Measurements from ENCODE around the gene STK24.
A peak's percentile ranks its signal among the peaks of the same experiment; 100 is the strongest.

STK24 gene

GRCh38 chr13:98581971-98582702 is 5.2 kb upstream of the STK24 start:
- DNase-seq = peak; percentile 65 to 88 (median 79)

- DNase-seq = peak; percentile 46 to 77 (median 72)
These were observed 4.5 kb upstream of the STK24 start for GRCh38 chr13:98581381-98581780.

DNA sequence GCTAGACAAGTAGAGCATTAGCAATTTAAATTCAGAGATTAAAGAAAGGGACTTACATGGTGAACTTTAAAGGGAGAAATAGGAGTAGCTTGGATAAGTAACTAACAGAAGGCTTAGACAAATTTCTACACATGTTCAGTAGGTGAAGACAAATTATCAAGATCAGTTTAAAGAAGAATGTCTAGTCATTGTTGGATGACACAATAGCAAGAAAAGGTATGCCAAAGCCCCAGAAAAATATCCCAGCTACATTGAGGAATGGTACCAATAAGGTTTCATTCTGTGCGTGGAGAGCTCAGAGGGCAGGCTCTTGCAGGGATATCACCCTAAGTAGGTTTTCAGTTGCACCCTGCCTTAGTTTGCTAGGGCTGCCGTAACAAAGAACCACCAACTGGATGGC is 3.5 kb upstream of the STK24 start:
- no peak for DNase-seq

DNA sequence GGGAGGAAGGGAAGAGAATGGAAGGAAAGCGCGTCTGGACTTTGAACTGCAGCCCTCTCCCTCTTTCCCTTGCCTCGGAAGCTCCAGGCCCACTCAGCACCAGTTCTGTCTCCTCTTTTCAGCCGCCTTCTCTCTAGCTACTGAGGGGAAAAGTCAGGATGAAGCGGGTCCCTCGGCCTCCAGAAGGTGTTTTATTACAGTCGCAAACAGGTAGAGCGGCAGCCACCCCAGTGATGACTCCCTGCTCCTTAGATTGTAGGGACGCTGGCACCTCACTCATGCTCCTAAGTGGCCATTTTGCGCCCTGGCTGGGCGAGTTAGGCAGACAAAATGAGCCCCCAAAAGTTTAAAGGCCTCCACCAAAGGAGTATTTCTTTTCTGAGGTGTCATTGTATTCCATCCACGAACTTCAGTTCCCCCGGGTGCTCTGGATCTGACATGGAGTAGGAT is 954 bp upstream of the STK24 start:
- DNase-seq = no peak

DNA sequence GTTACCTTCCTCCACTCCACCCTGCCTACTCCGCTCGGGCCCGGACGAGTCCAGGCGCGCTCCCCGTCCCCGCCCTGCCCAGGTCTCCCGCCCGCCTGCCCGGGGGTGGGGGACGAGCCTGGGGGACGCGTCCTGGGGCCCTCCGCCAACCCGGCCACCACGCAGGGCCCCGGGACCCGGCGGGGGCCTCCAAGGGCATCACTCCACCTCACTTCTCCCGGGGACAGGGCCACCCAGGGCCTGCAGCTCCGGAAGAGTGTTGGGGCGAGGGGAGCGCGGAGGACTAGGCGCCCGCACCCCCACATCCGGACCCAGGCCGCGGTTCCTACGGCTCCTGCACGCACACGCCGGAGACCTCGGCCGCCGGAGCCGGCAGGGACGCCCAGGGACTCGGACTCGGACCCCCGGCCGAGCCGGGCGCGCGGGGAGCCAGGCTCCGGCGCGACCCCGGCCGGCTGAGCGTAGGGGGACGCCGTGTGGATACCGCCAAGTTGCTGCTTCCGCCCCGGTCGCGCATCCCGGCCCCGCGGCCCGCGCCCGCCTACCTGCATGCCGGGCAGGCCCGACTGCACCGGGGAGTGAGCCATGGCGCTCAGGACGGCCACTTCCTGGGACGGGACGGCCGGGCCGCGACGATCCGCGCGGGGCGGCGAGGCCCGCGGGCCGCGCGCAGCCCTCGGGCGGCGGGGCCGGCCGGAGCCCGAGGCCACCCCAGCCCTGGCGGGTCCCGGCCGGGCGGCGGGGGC is 534 bp downstream of the STK24 start:
- peak in 3 of 4 experiments; percentile 38 to 71 (median 63) for DNase-seq

- no peak for DNase-seq
These were observed 1.1 kb downstream of the STK24 start for GRCh38 chr13:98575904-98576199.

GRCh38 chr13:98575009-98575903 is 1.7 kb downstream of the STK24 start:
- no peak for DNase-seq

DNA sequence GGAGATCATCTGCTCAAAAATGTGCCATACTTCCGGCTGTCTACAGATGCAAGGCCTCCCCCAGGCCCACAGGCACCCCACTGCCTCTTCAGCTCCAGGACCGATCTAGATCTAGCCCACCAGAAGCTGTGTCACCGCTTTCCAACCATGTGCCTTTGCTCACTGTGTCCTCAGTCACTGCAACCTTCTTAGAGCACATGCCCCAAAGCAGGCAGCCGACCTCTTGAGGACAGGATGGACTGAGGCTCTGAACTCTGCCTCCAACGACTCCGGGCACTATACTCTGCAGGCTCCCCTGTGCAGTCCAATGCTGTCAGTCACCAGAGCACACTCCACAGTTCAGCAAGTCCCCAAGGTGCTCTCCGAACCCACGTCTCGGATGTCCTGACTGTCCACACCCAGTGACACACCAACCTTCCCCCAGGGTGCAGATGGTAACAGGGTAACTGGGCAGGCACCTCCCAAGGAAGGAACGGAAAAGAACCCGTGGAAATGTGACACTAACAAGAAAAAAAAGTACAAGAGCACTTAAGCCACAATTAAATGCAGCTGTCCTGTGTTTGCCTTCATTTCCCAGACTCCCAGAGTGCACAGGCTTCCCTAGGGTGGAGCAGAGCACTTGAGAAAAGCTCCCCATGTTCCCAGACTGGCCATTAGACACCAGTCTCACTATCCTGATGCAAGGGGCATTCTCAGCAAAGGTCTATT is 4.8 kb downstream of the STK24 start:
- DNase-seq = no peak

GRCh38 chr13:98570929-98571372 is 6.0 kb downstream of the STK24 start:
- peak in 3 of 4 experiments; percentile 41 to 48 (median 47) for DNase-seq

GRCh38 chr13:98569494-98570367 is 7.2 kb downstream of the STK24 start:
- peak; percentile 84 to 93 (median 89) for DNase-seq

DNA sequence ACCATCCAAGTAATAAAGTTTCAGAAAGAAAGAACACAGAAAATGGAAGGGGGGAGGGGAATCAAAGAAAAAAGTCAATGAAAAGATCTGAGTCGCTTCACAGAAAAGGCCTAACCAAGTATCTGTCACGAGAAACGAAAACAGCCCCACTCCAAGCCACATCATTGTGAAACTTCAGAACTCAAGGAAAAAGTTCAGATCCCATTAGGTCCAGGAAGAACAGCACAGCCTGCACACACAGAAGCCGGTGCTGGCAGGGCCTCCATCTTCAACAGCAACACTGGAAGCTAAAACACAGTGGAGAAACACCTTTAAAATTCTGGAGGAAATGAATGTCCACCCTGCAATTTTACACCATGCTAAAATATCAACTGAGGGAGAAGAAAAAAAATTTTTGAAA is 8.0 kb downstream of the STK24 start:
- DNase-seq = no peak

GRCh38 chr13:98567140-98567539 is 9.8 kb downstream of the STK24 start:
- no peak for DNase-seq

- peak; percentile 68 to 78 (median 75) for DNase-seq
These were observed 11.0 kb downstream of the STK24 start for GRCh38 chr13:98565726-98566565.

DNA sequence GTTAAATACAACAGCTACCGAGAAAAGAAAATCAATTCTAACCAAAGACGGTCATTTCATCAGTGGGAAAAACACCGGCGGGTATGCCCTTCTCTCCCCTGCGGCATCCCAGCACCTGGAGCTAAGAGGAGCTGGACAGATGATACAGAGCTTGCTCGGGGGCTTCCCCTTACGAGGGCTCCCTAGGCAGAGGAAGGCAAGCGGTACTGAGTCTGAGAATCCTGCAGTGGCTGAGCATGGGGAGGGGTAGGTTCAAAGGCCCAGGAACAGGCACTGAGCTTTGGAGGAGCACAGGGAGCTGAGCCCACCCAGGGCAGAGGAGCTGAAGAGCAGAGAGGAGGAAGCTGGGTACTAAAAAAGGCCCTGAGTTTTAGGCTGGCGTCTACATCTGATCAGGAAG is 12.7 kb downstream of the STK24 start:
- no peak for DNase-seq

GRCh38 chr13:98563071-98563470 is 13.8 kb downstream of the STK24 start:
- DNase-seq = no peak

DNA sequence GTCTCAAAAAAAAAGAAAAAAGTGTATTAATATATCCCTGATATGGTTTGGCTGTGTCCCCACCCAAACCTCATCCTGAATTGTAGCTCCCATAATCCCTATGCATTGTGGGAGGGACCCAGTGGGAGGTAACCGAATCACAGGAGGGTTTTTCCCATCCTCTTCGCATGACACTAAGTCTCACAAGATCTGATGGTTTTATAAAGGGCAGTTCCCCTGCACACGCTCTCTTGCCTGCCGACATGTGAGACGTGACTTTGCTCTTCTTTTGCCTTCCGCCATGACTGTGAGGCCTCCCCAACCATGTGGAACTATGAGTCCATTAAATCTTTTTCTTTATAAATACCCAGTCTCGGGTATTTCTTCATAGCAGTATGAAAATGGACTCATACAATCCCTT is 17.7 kb downstream of the STK24 start:
- DNase-seq = peak in 2 of 4 experiments; percentile 35 to 37

DNA sequence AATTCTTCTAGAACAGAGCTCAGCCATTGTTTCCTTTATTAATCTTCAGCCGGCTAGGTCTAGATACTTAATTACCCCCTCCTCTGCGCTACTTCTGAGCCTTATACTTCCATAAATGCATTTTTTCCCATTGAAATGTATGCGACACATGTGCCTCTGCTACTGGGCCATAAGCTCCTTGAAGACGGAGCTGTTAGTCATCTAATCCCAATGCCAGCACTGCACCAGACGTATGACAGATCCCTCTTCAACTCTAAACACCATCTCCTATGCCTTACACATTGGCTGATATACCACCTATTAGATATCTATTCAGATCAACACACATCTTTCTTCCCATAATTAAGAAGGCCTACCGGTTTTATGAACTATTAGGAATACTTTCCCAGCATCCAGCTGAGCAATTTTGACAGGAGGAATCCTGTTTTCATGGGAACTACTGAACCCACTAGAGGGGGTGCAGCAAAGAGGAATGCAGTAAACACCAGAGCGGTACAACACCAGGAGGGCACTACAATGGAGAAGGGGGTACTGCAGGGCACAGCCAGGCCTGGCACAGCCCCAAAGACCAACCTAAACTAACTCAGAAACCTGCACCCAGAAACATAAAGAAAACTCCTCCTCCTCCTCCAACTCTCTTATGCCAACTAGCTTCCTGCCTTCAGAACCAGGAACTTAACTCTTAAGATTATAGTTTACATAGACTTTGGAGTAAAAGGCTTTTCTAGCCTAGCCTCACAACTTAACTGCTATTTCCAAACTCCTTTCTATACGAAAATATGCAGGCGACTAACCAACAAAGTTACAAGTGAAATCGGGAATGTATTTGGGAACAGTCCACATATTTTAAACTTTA is 18.7 kb downstream of the STK24 start:
- peak in 1 of 4 experiments; percentile 28 for DNase-seq

GRCh38 chr13:98556968-98557631 is 19.8 kb downstream of the STK24 start:
- DNase-seq = no peak

Measured in suppressor macrophage (primary cell).